T-helper 9 cell (primary cell): ENCODE data around the gene MAML3.
"Not testable (repeated sequence)": the region's sequence is repeated elsewhere in the genome, so short reads cannot be mapped to it uniquely, and the experiment has no call there.

Source experiments
- DNase-seq: peaks from one replicate; pipeline ENCODE4 v3.0.0-alpha.2; 2020

Gene MAML3

GRCh38 chr4:139711461-139711860 is 442.5 kb downstream of the MAML3 start:
- no peak for DNase-seq

- DNase-seq = no peak
Observed at GRCh38 chr4:139710073-139710472, 443.9 kb downstream of the MAML3 start.

- DNase-seq = no peak
Observed at GRCh38 chr4:139709660-139710059, 444.3 kb downstream of the MAML3 start.

GRCh38 chr4:139704915-139705485 is 449.0 kb downstream of the MAML3 start:
- no peak for DNase-seq

GRCh38 chr4:139700568-139700967 is 453.4 kb downstream of the MAML3 start:
- no peak for DNase-seq

GRCh38 chr4:139698167-139698925 is 455.6 kb downstream of the MAML3 start:
- DNase-seq = not testable (repeated sequence)

GRCh38 chr4:139696491-139696890 is 457.5 kb downstream of the MAML3 start:
- no peak for DNase-seq

- no peak for DNase-seq
Observed at GRCh38 chr4:139694522-139695107, 459.4 kb downstream of the MAML3 start.

- DNase-seq = no peak
Observed at GRCh38 chr4:139692309-139693012, 461.5 kb downstream of the MAML3 start.

GRCh38 chr4:139690419-139690818 is 463.6 kb downstream of the MAML3 start:
- DNase-seq = no peak

- no peak for DNase-seq
Observed at GRCh38 chr4:139689093-139689722, 464.8 kb downstream of the MAML3 start.

GRCh38 chr4:139686988-139687387 is 467.0 kb downstream of the MAML3 start:
- no peak for DNase-seq

GRCh38 chr4:139686130-139686529 is 467.9 kb downstream of the MAML3 start:
- no peak for DNase-seq

- no peak for DNase-seq
Observed at GRCh38 chr4:139685180-139685579, 468.8 kb downstream of the MAML3 start.

GRCh38 chr4:139684351-139684750 is 469.6 kb downstream of the MAML3 start:
- no peak for DNase-seq

- DNase-seq = no peak
Observed at GRCh38 chr4:139682741-139683151, 471.2 kb downstream of the MAML3 start.

GRCh38 chr4:139682309-139682708 is 471.7 kb downstream of the MAML3 start:
- no peak for DNase-seq

GRCh38 chr4:139676913-139677585 is 476.9 kb downstream of the MAML3 start:
- DNase-seq = no peak

GRCh38 chr4:139676365-139676764 is 477.6 kb downstream of the MAML3 start:
- no peak for DNase-seq

- DNase-seq = no peak
Observed at GRCh38 chr4:139675651-139676050, 478.3 kb downstream of the MAML3 start.

- no peak for DNase-seq
Observed at GRCh38 chr4:139674875-139675550, 479.0 kb downstream of the MAML3 start.

GRCh38 chr4:139672732-139673131 is 481.3 kb downstream of the MAML3 start:
- no peak for DNase-seq
